ENCODE measurements around the gene NFKB1. TPM values are rescaled to one million over a fixed set of nuclear protein-coding genes. Genes with fewer than 3 reads are reported as not detected.

Gene NFKB1
- total and polyA plus RNA-seq, 5 donors = 8.8 to 24.0 (median 21.8) TPM

GRCh38 chr4:102500352-102500695 is 835 bp upstream of the NFKB1 start:
- H3K4me1 ChIP-seq (ENCODE audit: control insufficient read depth, insufficient read depth, low read length) = no peaks in the 10 kb centered on the region
- H3K27ac ChIP-seq (ENCODE audit: low read length) = peak overlapping the region; percentile 83
- 70% methylated on average over 3 of the region's 3 CpGs for WGBS
- intact Hi-C loops (cut with DNase I) = loop anchor here in 1 of 4 donors (10.0 kb wide), 1 partner anchor 64 kb away; no protein-coding TSS in a partner anchor
- no peaks in the 10 kb centered on the region for H3K9me3 ChIP-seq (ENCODE audit: control insufficient read depth, low read length)
- no peaks in the 10 kb centered on the region for H3K27me3 ChIP-seq (ENCODE audit: control insufficient read depth, insufficient read depth)
- ATAC-seq (peak; percentile 25 to 34), DNase-seq (peak in 1 of 3 donors; percentile 27)
- H3K4me3 ChIP-seq (ENCODE audit: low read length) = peak overlapping the region; percentile 47

GRCh38 chr4:102501447-102501696 is 213 bp downstream of the NFKB1 start:
- H3K27me3 ChIP-seq (ENCODE audit: control insufficient read depth, insufficient read depth) = no peaks in the 10 kb centered on the region
- H3K4me1 ChIP-seq (ENCODE audit: control insufficient read depth, insufficient read depth, low read length) = no peaks in the 10 kb centered on the region
- WGBS = under 1% methylated on average over 43 of the region's 44 CpGs
- peak overlapping the region; percentile 47 for H3K4me3 ChIP-seq (ENCODE audit: low read length)
- intact Hi-C loops (cut with DNase I) = loop anchor here in 1 of 4 donors (10.0 kb wide), 1 partner anchor 63 kb away; no protein-coding TSS in a partner anchor
- ATAC-seq (peak; percentile 75 to 77), DNase-seq (no peak)
- H3K27ac ChIP-seq (ENCODE audit: low read length) = peak overlapping the region; percentile 78
- H3K9me3 ChIP-seq (ENCODE audit: control insufficient read depth, low read length) = no peaks in the 10 kb centered on the region

GRCh38 chr4:102502543-102502818 is 1.3 kb downstream of the NFKB1 start:
- WGBS = 13% methylated on average over 1 of the region's 1 CpG
- Histone ChIP-seq H3K27me3 (ENCODE audit: control insufficient read depth, insufficient read depth) (no peaks in the 10 kb centered on the region), H3K27ac (ENCODE audit: low read length) (peak overlapping the region; percentile 78), H3K4me3 (ENCODE audit: low read length) (peak overlapping the region; percentile 47), H3K9me3 (ENCODE audit: control insufficient read depth, low read length) (no peaks in the 10 kb centered on the region), H3K4me1 (ENCODE audit: control insufficient read depth, insufficient read depth, low read length) (no peaks in the 10 kb centered on the region)
- no peak for ATAC-seq
- no peak for DNase-seq
- intact Hi-C loops (cut with DNase I) = loop anchor here in 1 of 4 donors (10.0 kb wide), 1 partner anchor 62 kb away; no protein-coding TSS in a partner anchor

GRCh38 chr4:102503301-102503746 is 2.2 kb downstream of the NFKB1 start:
- no peak for ATAC-seq
- intact Hi-C loops (cut with DNase I) = loop anchor here in 1 of 4 donors (10.0 kb wide), 1 partner anchor 61 kb away; no protein-coding TSS in a partner anchor
- 22% methylated on average over 3 of the region's 3 CpGs for WGBS
- no peak for DNase-seq
- no peaks in the 10 kb centered on the region for H3K4me1 ChIP-seq (ENCODE audit: control insufficient read depth, insufficient read depth, low read length)
- no peaks in the 10 kb centered on the region for H3K27me3 ChIP-seq (ENCODE audit: control insufficient read depth, insufficient read depth)
- no peak overlapping the region for H3K27ac ChIP-seq (ENCODE audit: low read length)
- peak overlapping the region; percentile 36 for H3K4me3 ChIP-seq (ENCODE audit: low read length)
- H3K9me3 ChIP-seq (ENCODE audit: control insufficient read depth, low read length) = no peaks in the 10 kb centered on the region

- H3K27me3 ChIP-seq (ENCODE audit: control insufficient read depth, insufficient read depth) = no peaks in the 10 kb centered on the region
- H3K27ac ChIP-seq (ENCODE audit: low read length) = no peak overlapping the region
- no peaks in the 10 kb centered on the region for H3K9me3 ChIP-seq (ENCODE audit: control insufficient read depth, low read length)
- intact Hi-C loops (cut with DNase I) = loop anchor here in 1 of 4 donors (10.0 kb wide), 1 partner anchor 61 kb away; no protein-coding TSS in a partner anchor
- no peaks in the 10 kb centered on the region for H3K4me1 ChIP-seq (ENCODE audit: control insufficient read depth, insufficient read depth, low read length)
- ATAC-seq (no peak), DNase-seq (no peak)
- peak overlapping the region; percentile 36 for H3K4me3 ChIP-seq (ENCODE audit: low read length)
- 65% methylated on average over 5 of the region's 5 CpGs for WGBS
Observed at GRCh38 chr4:102503831-102504786, 3.0 kb downstream of the NFKB1 start.

GRCh38 chr4:102504941-102505340 is 3.8 kb downstream of the NFKB1 start:
- DNase-seq = no peak
- H3K4me1 ChIP-seq (ENCODE audit: control insufficient read depth, insufficient read depth, low read length) = no peaks in the 10 kb centered on the region
- no peaks in the 10 kb centered on the region for H3K9me3 ChIP-seq (ENCODE audit: control insufficient read depth, low read length)
- WGBS = 41% methylated on average over 1 of the region's 1 CpG
- intact Hi-C loops (cut with DNase I) = loop anchor here in 1 of 4 donors (10.0 kb wide), 1 partner anchor 60 kb away; no protein-coding TSS in a partner anchor
- H3K4me3 ChIP-seq (ENCODE audit: low read length) = no peak overlapping the region
- no peak overlapping the region for H3K27ac ChIP-seq (ENCODE audit: low read length)
- ATAC-seq = no peak
- H3K27me3 ChIP-seq (ENCODE audit: control insufficient read depth, insufficient read depth) = no peaks in the 10 kb centered on the region

GRCh38 chr4:102505708-102506107 is 4.5 kb downstream of the NFKB1 start:
- ATAC-seq (no peak), DNase-seq (no peak)
- Histone ChIP-seq H3K27ac (ENCODE audit: low read length) (no peak overlapping the region), H3K9me3 (ENCODE audit: control insufficient read depth, low read length) (no peaks in the 10 kb centered on the region), H3K4me1 (ENCODE audit: control insufficient read depth, insufficient read depth, low read length) (no peaks in the 10 kb centered on the region), H3K27me3 (ENCODE audit: control insufficient read depth, insufficient read depth) (no peaks in the 10 kb centered on the region), H3K4me3 (ENCODE audit: low read length) (no peak overlapping the region)
- WGBS = 78% methylated on average over 2 of the region's 2 CpGs
- intact Hi-C loops (cut with DNase I) = loop anchor here in 1 of 4 donors (10.0 kb wide), 1 partner anchor 59 kb away; no protein-coding TSS in a partner anchor

GRCh38 chr4:102506523-102506922 is 5.4 kb downstream of the NFKB1 start:
- WGBS = 90% methylated on average over 1 of the region's 1 CpG
- DNase-seq (no peak), ATAC-seq (no peak)
- intact Hi-C loops (cut with DNase I) = loop anchor here in 1 of 4 donors (10.0 kb wide), 1 partner anchor 58 kb away; no protein-coding TSS in a partner anchor
- Histone ChIP-seq H3K9me3 (ENCODE audit: control insufficient read depth, low read length) (no peaks in the 10 kb centered on the region), H3K4me1 (ENCODE audit: control insufficient read depth, insufficient read depth, low read length) (no peaks in the 10 kb centered on the region), H3K4me3 (ENCODE audit: low read length) (no peak overlapping the region), H3K27me3 (ENCODE audit: control insufficient read depth, insufficient read depth) (no peaks in the 10 kb centered on the region), H3K27ac (ENCODE audit: low read length) (no peak overlapping the region)

- Histone ChIP-seq H3K9me3 (ENCODE audit: control insufficient read depth, low read length) (no peaks in the 10 kb centered on the region), H3K4me1 (ENCODE audit: control insufficient read depth, insufficient read depth, low read length) (no peaks in the 10 kb centered on the region), H3K27ac (ENCODE audit: low read length) (no peak overlapping the region), H3K27me3 (ENCODE audit: control insufficient read depth, insufficient read depth) (no peaks in the 10 kb centered on the region), H3K4me3 (ENCODE audit: low read length) (no peak overlapping the region)
- DNase-seq (no peak), ATAC-seq (no peak)
- WGBS = 94% methylated on average over 5 of the region's 5 CpGs
- intact Hi-C loops (cut with DNase I) = no loop called here
Observed at GRCh38 chr4:102511830-102512605, 10.9 kb downstream of the NFKB1 start.

GRCh38 chr4:102514298-102514964 is 13.3 kb downstream of the NFKB1 start:
- H3K4me3 ChIP-seq (ENCODE audit: low read length) = no peak overlapping the region
- WGBS = 84% methylated on average over 6 of the region's 6 CpGs
- intact Hi-C loops (cut with DNase I) = no loop called here
- no peak overlapping the region for H3K27ac ChIP-seq (ENCODE audit: low read length)
- DNase-seq (no peak), ATAC-seq (no peak)
- no peaks in the 10 kb centered on the region for H3K9me3 ChIP-seq (ENCODE audit: control insufficient read depth, low read length)
- H3K27me3 ChIP-seq (ENCODE audit: control insufficient read depth, insufficient read depth) = no peaks in the 10 kb centered on the region
- peaks cover 3% of the 10 kb centered on the region for H3K4me1 ChIP-seq (ENCODE audit: control insufficient read depth, insufficient read depth, low read length)

Data from right cardiac atrium (tissue), 5 donors.